HCT116 (cell line): ENCODE measurements around the gene FBP1. TPM values are rescaled to one million over a fixed set of nuclear protein-coding genes. Genes with fewer than 3 reads are reported as not detected.

ENCODE experiments used
- ATAC-seq: fragments of 200-7000 bp; cut with Tn5 transposase; 2 replicates; pipeline ENCODE4 v1.9.1; 2020; ENCODE audit warnings: mild to moderate bottlenecking, moderate library complexity
- BruUV-seq: library from RNA; stranded (reverse); fragments of 400-500 nt; replicated peaks from 2 replicates; lab custom pipeline; 2021; lab: Mats Ljungman, UMichigan
- CTCF ChIA-PET: fragments of 300-600 bp; sonication (Branson Sonifier 250); formaldehyde crosslinking; loops from one replicate; lab custom pipeline; 2021; ENCODE audit warnings: antibody characterized with exemption; lab: Charles Lee
- POLR2A ChIA-PET: fragments of 300-600, 350-600 bp; sonication (Branson Sonifier 250); formaldehyde crosslinking; loops from one replicate; lab custom pipeline; 2021; ENCODE audit warnings: antibody characterized with exemption; lab: Charles Lee
- RAD21 ChIA-PET, 2 experiments: fragments of 300-600 bp; sonication (Branson Sonifier 250); formaldehyde crosslinking; loops; one replicate each; lab custom pipeline; 2023; ENCODE audit warnings: low total read pairs in 2 of 2; ENCODE audit not compliant: uncharacterized antibody in 2 of 2, unreplicated experiment in 2 of 2, low non-redundant PET in 1 of 2; lab: Charles Lee
- DNase-seq: peaks from one replicate; pipeline ENCODE4 v3.0.0-alpha.2; 2010; ENCODE audit warnings: low read depth, low spot score
- H2AFZ ChIP-seq: fragments of 200-600 bp; shearing (Covaris generic), sonication (generic); 2 replicates; pipeline ENCODE4 v1.6.1; 2017; ENCODE audit warnings: low read depth, mixed run types, mixed read lengths, antibody characterized with exemption, low read length; ENCODE audit not compliant: poor library complexity, severe bottlenecking
- H3K27ac ChIP-seq: 2 replicates; pipeline ENCODE4 v1.5.1; 2012; ENCODE audit warnings: low read depth, low read length
- H3K27me3 ChIP-seq: fragments of 200-600 bp; sonication (generic); 2 replicates; pipeline ENCODE4 v1.6.1; 2016; ENCODE audit warnings: mixed run types, low read length, mixed read lengths; ENCODE audit not compliant: insufficient read depth
- H3K36me3 ChIP-seq, 2 experiments: fragments of 200-500 bp in 1 of 2; fragments of 200-600 bp in 1 of 2; sonication (Bioruptor generic) in 1 of 2; sonication (generic) in 1 of 2; 2 replicates each; pipeline versions ENCODE4 v1.5.1 to v1.6.1; 2014 to 2016; ENCODE audit warnings: low read length in 2 of 2, inconsistent platforms in 1 of 2, mixed read lengths in 1 of 2, mixed run types in 1 of 2; ENCODE audit not compliant: insufficient read depth in 2 of 2, control insufficient read depth in 1 of 2
- H3K4me1 ChIP-seq, 2 experiments: fragments of 200-600 bp in 1 of 2; sonication (generic) in 1 of 2; 2 replicates each; pipeline versions ENCODE4 v1.5.1 to v1.6.1; 2012 to 2017; ENCODE audit warnings: low read length in 2 of 2, inconsistent platforms in 1 of 2, mild to moderate bottlenecking in 1 of 2, mixed read lengths in 1 of 2, mixed run types in 1 of 2, moderate library complexity in 1 of 2; ENCODE audit not compliant: insufficient read depth in 2 of 2, control insufficient read depth in 1 of 2
- H3K4me2 ChIP-seq: fragments of 200-600 bp; sonication (generic); 2 replicates; pipeline ENCODE4 v1.6.1; 2017; ENCODE audit warnings: mixed run types, low read length, mixed read lengths
- H3K4me3 ChIP-seq, 2 experiments: fragments of 200-600 bp in 1 of 2; sonication (generic) in 1 of 2; replicated peaks in 1 of 2; 2 replicates each; pipeline ENCODE4 v1.5.1; 2011 to 2016; ENCODE audit warnings: low read length in 2 of 2, control low read depth in 1 of 2, low read depth in 1 of 2, mild to moderate bottlenecking in 1 of 2, mixed read lengths in 1 of 2, mixed run types in 1 of 2
- H3K79me2 ChIP-seq: fragments of 200-600 bp; sonication (generic); 2 replicates; pipeline ENCODE4 v1.6.1; 2017; ENCODE audit warnings: mild to moderate bottlenecking, mixed run types, low read length, moderate library complexity, mixed read lengths; ENCODE audit not compliant: insufficient read depth
- H3K9ac ChIP-seq: fragments of 200-600 bp; sonication (generic); 2 replicates; pipeline ENCODE4 v1.6.1; 2016; ENCODE audit warnings: low read length, mixed read lengths
- H3K9me2 ChIP-seq: fragments of 200-600 bp; sonication (generic), shearing (Covaris generic); 2 replicates; pipeline ENCODE4 v1.6.1; 2017; ENCODE audit warnings: mixed run types, mild to moderate bottlenecking, moderate library complexity; ENCODE audit not compliant: insufficient read depth
- H3K9me3 ChIP-seq, 2 experiments: fragments of 200-500 bp in 1 of 2; fragments of 200-600 bp in 1 of 2; sonication (Bioruptor generic) in 1 of 2; sonication (generic) in 1 of 2; 2 replicates each; pipeline ENCODE4 v1.6.1; 2014 to 2017; ENCODE audit warnings: low read length in 2 of 2, mixed read lengths in 2 of 2, inconsistent platforms in 1 of 2, low read depth in 1 of 2, mild to moderate bottlenecking in 1 of 2, mixed run types in 1 of 2, moderate library complexity in 1 of 2; ENCODE audit not compliant: control insufficient read depth in 1 of 2, insufficient read depth in 1 of 2
- H4K20me1 ChIP-seq: fragments of 200-600 bp; sonication (generic), shearing (Covaris generic); 2 replicates; pipeline ENCODE4 v1.6.1; 2017; ENCODE audit warnings: mixed run types, mild to moderate bottlenecking, moderate library complexity; ENCODE audit not compliant: insufficient read depth
- ATF3 ChIP-seq: IDR thresholded peaks from 2 replicates; pipeline ENCODE4 v1.6.1; 2012
- CBX3 ChIP-seq: IDR thresholded peaks from 2 replicates; pipeline ENCODE4 v1.6.1; 2012; ENCODE audit warnings: low read depth
- CTCF ChIP-seq, 3 experiments: fragments of 200-600 bp in 1 of 3; sonication (generic) in 1 of 3; IDR thresholded peaks in 2 of 3; conservative IDR thresholded peaks in 1 of 3; 2 replicates each; pipeline ENCODE4 v1.5.1; 2012 to 2017; ENCODE audit warnings: low read depth in 2 of 3, low read length in 2 of 3, antibody characterized with exemption in 1 of 3, borderline replicate concordance in 1 of 3, control low read depth in 1 of 3, mild to moderate bottlenecking in 1 of 3, mixed read lengths in 1 of 3, mixed run types in 1 of 3, moderate library complexity in 1 of 3; ENCODE audit not compliant: insufficient read depth in 1 of 3
- EGR1 ChIP-seq: IDR thresholded peaks from 2 replicates; pipeline ENCODE4 v1.6.1; 2012; ENCODE audit warnings: low read depth
- FOSL1 ChIP-seq: IDR thresholded peaks from 2 replicates; pipeline ENCODE4 v1.6.1; 2012; ENCODE audit warnings: low read depth
- JUND ChIP-seq: IDR thresholded peaks from 2 replicates; pipeline ENCODE4 v1.6.1; 2012
- POLR2A ChIP-seq: IDR thresholded peaks from 2 replicates; pipeline ENCODE4 v1.7.0; 2011; ENCODE audit warnings: borderline replicate concordance; ENCODE audit not compliant: insufficient read depth, insufficient read length; ENCODE audit errors: extremely low read depth
- POLR2AphosphoS5 ChIP-seq: IDR thresholded peaks from 2 replicates; pipeline ENCODE4 v1.6.1; 2011; ENCODE audit warnings: mild to moderate bottlenecking, low read depth, low read length, moderate library complexity
- REST ChIP-seq: IDR thresholded peaks from 2 replicates; pipeline ENCODE4 v1.6.1; 2012; ENCODE audit warnings: low read depth
- SIN3A ChIP-seq: IDR thresholded peaks from 2 replicates; pipeline ENCODE4 v1.6.1; 2012; ENCODE audit warnings: low read depth
- SRF ChIP-seq: IDR thresholded peaks from 2 replicates; pipeline ENCODE4 v1.6.1; 2012; ENCODE audit warnings: low read depth
- ZFX ChIP-seq: fragments of 450-650 bp; IDR thresholded peaks from 2 replicates; pipeline ENCODE4 v1.6.1; 2017
- ZNF274 ChIP-seq: fragments of 200-500 bp; sonication (Bioruptor generic); IDR thresholded peaks from 2 replicates; pipeline ENCODE4 v1.6.1; 2014; ENCODE audit warnings: mild to moderate bottlenecking, low read depth, low read length, inconsistent platforms
- intact Hi-C: fragments of 100-400 bp; cut with micrococcal nuclease; formaldehyde crosslinking; loops from 2 replicates; pipeline ENCODE4 v1.10.0; 2022
- total RNA-seq: library from RNA; stranded (reverse); gene quantifications from one replicate; pipeline ENCODE4 v1.2.1, GENCODE V29; 2021; ENCODE audit not compliant: unreplicated experiment

Gene FBP1
- total RNA-seq, 1 experiment from 2014 or later: 0.42 TPM

- no peak overlapping the region for H3K9ac ChIP-seq
- no peaks in the 10 kb centered on the region for H3K79me2 ChIP-seq
- H4K20me1 ChIP-seq: no peaks in the 10 kb centered on the region
- H3K4me1 ChIP-seq: peaks cover 0 to 11% of the 10 kb centered on the region in 2 experiments; a peak in 2 of 4 replicates
- TF ChIP-seq FOSL1 (no peak), EGR1 (no peak), CTCF (IDR thresholded peaks at IDR 0.05 in 2 of 3, conservative IDR thresholded peaks at IDR 0.05 in 1 of 3; ENCODE audit: borderline replicate concordance in 1 of 3, insufficient read depth in 1 of 3, low read depth in 2 of 3, low read length in 2 of 3) (no peak), ZNF274 (no peak), ATF3 (no peak)
- DNase-seq (no peak), ATAC-seq (no peak)
- no peak overlapping the region for H3K27ac ChIP-seq
- no peaks in the 10 kb centered on the region for H3K9me2 ChIP-seq
- POLR2A ChIA-PET: no interaction called here
- H2AFZ ChIP-seq: no peak overlapping the region
- BruUV-seq: no TSS peak
- CTCF ChIA-PET: interaction anchor here (1.5 kb wide), 1 partner anchor 46 kb away, joined by 4 read pairs; the partner anchor contains the start of gene PCAT7
- no peaks in the 10 kb centered on the region for H3K36me3 ChIP-seq
- H3K4me2 ChIP-seq: no peak overlapping the region
- H3K9me3 ChIP-seq: no peaks in the 10 kb centered on the region
- intact Hi-C loops: loop anchor here (10.0 kb wide), 2 partner anchors 586 to 916 kb away; no protein-coding TSS in a partner anchor
- H3K4me3 ChIP-seq: no peak overlapping the region
- RAD21 ChIA-PET: no interaction called here
- no peaks in the 10 kb centered on the region for H3K27me3 ChIP-seq
Measured at GRCh38 chr9:94600715-94601114, 38.6 kb downstream of the FBP1 start.

- intact Hi-C loops: loop anchor here (10.0 kb wide), 2 partner anchors 585 to 915 kb away; no protein-coding TSS in a partner anchor
- no peaks in the 10 kb centered on the region for H3K36me3 ChIP-seq
- POLR2A ChIA-PET: no interaction called here
- ATAC-seq: no peak
- H3K79me2 ChIP-seq: no peaks in the 10 kb centered on the region
- H3K4me3 ChIP-seq: no peak overlapping the region
- no TSS peak for BruUV-seq
- no peaks in the 10 kb centered on the region for H3K9me2 ChIP-seq
- RAD21 ChIA-PET: no interaction called here
- peaks cover 0 to 11% of the 10 kb centered on the region in 2 experiments; a peak in 2 of 4 replicates for H3K4me1 ChIP-seq
- H2AFZ ChIP-seq: no peak overlapping the region
- H3K4me2 ChIP-seq: no peak overlapping the region
- no peaks in the 10 kb centered on the region for H3K27me3 ChIP-seq
- DNase-seq: no peak
- no peaks in the 10 kb centered on the region for H3K9me3 ChIP-seq
- H3K27ac ChIP-seq: no peak overlapping the region
- H3K9ac ChIP-seq: no peak overlapping the region
- no peaks in the 10 kb centered on the region for H4K20me1 ChIP-seq
- CTCF ChIA-PET: interaction anchor here (1.5 kb wide), 1 partner anchor 46 kb away, joined by 4 read pairs; the partner anchor contains the start of gene PCAT7
- TF ChIP-seq SIN3A (no peak), JUND (no peak), CTCF (IDR thresholded peaks at IDR 0.05 in 2 of 3, conservative IDR thresholded peaks at IDR 0.05 in 1 of 3; ENCODE audit: borderline replicate concordance in 1 of 3, insufficient read depth in 1 of 3, low read depth in 2 of 3, low read length in 2 of 3) (no peak), EGR1 (no peak), CBX3 (no peak), POLR2AphosphoS5 (no peak), ZFX (no peak), SRF (no peak), POLR2A (no peak), REST (no peak)
Measured at GRCh38 chr9:94600258-94600657, 39.1 kb downstream of the FBP1 start.
